Sciatic nerve (tissue), 2 donors: ENCODE data around the gene TGFA. TPM values are rescaled to one million over a fixed set of nuclear protein-coding genes. Genes with fewer than 3 reads are reported as not detected.

Experiments
- ATAC-seq: fragments of 200-7000 bp; cut with Tn5 transposase; one replicate; pipeline ENCODE4 v1.9.1; 2020; ENCODE audit warnings: mild to moderate bottlenecking, moderate library complexity
- DNase-seq: peaks from one replicate; pipeline ENCODE4 v3.0.0-alpha.2; 2020; ENCODE audit warnings: low spot score
- intact Hi-C: fragments of 100-400 bp; cut with DNase I; formaldehyde crosslinking; loops from one replicate; pipeline ENCODE4 v1.14.2; 2022
- total RNA-seq: library from RNA; stranded (reverse); fragmentation: NEBNext Ultra II Directional; extraction: Animal tissue kit (Norgen Biotek cat#: 25700); gene quantifications from one replicate; pipeline ENCODE4 v1.2.1, GENCODE V29; 2021
- donor health status: DM: no; HTN: no; CAD: no.
- donor health status: DM: no; HTN: no; CAD: no.

TGFA gene
- total RNA-seq, 1 donor from 2014 or later, result 11.8 TPM

DNA sequence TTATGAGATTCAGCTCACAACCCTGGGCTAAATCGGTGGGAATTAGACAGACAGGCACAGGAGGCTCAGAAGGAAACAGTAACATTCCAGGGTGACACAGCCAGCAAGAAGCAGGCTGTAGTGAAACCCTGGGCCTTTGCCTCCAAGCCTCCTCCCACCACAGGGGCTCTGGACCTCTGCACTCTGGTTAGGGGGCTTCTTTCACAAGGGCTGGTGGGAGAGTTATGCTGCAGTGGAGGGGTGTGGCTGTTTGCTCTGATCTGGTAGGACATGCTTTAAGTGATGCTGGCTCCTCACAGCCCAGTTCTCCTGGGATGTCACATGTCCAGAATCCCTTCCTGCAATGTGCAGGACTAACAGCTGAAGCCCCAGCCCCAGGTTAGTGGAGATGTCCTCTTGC, 109.9 kb downstream of the TGFA start:
- DNase-seq (no peak), ATAC-seq (no peak)
- intact Hi-C loops, result no loop called here

DNA sequence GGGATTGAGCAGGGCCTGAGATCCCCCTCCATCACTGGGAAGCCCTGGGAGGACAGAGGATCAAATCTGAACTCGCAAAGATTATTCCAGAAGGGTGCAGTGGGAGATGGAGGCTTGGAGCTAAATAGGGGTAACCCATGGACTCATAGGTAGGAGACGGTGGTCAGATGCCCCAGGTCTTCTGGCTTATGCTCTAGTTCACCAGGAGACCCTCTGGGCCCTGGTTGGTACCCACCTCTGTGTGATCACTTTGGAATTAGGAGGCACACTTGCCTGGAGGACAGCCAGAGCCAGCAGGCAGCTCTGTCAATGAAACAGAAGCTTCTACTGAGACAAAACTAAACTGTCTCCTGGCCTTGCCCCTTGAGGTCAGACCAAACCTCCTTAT, 110.6 kb downstream of the TGFA start:
- intact Hi-C loops, result no loop called here
- DNase-seq, result no peak
- ATAC-seq, result no peak

DNA sequence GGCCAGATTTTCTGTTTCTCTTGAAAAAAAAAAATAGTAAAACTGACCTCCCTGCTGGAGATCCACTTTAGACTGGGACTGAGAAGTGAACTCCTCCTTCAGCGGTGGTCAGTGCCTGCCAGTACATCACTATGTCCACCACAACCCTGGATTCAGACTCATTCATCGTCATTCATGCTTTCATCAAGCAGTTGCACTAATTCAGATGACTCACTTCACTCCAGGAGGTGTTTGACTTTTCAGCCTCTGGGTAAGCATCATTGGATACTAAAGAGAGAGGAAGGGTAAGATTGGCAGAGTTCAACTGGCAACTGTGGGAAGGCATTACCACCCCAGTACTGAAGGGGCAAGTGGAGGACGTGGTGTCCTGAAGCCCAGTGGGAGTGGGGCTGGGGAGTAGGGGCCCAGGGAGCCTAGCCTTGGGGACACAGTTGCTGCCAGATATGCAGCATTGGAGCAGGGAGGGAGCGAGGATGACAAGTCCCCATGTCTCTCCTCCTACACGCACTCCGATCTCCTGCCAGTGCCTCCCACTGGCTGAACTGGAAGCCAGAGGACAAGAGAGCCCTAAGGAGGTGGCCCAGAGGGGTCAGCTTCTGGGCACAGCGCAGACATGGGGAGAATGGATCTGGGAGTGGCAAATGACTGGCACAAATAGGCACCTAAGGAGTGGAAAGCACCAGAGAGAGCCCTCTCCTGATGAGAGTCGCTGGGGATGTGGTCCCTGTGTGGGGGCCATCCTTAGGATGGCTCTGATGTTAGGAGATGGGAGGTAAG, 111.1 kb downstream of the TGFA start:
- intact Hi-C loops, result no loop called here
- DNase-seq, result no peak
- no peak for ATAC-seq

DNA sequence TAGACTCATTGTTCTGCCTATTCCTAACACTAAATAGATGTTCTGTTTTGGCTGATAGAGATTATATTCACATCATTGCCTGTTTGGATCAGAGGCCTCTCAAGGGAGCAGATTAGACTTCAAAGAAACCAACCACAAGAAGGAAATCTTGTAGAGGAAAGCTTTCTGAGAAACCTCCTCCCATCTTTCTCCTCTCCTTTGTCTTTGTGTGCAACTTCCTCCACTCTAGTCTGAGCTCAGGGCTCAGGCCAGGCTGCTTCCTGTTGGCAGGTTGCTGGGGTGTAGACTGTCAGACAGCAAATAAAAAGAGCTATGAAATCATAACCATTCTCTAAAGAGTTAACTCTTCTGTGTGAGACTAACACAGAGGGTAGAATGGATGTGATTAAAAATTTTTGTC, 113.0 kb downstream of the TGFA start:
- ATAC-seq, result no peak
- no peak for DNase-seq
- intact Hi-C loops, result no loop called here

DNA sequence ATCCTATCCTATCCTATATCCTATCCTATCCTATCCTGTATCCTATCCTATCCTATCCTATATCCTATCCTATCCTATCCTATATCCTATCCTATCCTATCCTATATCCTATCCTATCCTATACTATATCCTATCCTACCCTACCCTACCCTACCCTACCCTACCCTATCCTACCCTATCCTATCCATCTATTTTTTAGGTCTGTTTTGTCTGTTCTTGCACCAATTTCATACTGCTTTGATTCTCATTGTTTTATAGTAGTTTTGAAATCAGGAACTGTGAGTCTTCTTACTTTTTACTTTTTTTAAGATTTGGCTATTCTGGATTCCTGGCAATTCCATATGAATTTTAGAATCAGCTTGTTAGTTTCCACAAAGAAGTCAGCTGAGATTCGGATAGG, 118.5 kb downstream of the TGFA start:
- DNase-seq (no peak), ATAC-seq (no peak)
- intact Hi-C loops, result no loop called here

DNA sequence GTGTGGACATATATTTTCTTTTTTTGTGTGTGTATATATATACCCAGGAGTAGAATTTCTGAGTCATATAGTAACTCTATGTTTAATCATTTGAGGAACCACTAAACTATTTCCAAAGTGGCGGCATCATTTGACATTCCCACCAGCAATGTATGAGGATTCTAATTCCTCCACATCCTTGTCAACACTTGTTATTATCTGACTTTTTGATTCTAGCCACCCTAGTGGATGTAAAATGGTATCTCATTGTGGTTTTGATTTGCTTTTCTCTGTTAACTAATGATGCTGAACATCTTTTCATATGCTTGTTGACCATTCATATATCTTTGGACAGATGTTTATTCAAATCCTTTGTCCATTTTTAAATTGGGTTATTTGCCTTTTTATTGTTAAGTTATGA, 120.3 kb downstream of the TGFA start:
- DNase-seq (no peak), ATAC-seq (no peak)
- intact Hi-C loops, result no loop called here

DNA sequence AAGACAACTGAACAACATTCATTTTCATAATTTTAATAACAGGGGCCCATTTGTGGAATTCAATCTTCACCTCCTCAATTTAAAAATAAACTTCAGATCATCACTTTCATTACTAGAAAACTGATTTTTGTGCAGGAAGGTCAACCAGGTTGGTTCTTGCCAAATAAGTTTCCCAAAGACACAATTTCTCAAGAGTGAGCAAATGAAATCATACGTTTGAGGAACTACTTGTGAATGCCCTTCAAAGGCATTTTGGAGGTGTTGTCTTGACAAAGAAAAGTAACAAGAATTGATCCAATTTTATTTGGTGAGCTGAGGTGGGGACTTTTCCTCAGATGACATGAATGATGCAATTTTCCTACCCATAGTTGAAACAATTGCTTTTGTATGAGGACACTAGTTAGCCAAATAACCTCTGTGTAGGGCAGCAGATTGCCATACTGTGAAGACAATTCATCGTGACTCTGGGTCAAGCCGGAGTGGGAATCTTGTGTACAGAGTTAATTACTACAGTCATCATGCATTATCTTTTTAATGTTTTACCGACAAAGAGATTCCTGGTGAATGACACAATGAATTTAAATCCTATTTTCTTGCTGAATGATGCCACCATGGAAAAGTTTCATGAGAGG, 121.8 kb downstream of the TGFA start:
- intact Hi-C loops, result no loop called here
- DNase-seq (no peak), ATAC-seq (no peak)

DNA sequence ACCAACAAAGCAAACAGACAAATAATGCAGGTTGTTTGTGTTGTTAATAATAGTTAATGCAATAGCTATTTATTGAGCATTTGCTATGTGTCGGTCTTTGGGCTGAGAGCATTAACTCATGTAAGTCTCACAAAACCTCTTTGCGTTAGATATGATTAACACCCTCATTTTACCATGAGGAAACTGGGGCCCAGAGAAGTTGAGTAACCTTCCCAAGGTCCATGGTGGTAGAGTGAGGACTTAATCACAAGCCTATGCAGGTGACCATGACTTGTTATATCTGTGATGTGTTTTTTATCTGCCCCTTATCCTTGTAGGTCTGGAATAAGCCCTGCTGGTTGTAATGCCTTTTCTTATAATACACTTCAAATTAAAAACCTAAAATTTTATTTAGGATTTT, 127.3 kb downstream of the TGFA start:
- intact Hi-C loops, result no loop called here
- ATAC-seq (no peak), DNase-seq (no peak)

DNA sequence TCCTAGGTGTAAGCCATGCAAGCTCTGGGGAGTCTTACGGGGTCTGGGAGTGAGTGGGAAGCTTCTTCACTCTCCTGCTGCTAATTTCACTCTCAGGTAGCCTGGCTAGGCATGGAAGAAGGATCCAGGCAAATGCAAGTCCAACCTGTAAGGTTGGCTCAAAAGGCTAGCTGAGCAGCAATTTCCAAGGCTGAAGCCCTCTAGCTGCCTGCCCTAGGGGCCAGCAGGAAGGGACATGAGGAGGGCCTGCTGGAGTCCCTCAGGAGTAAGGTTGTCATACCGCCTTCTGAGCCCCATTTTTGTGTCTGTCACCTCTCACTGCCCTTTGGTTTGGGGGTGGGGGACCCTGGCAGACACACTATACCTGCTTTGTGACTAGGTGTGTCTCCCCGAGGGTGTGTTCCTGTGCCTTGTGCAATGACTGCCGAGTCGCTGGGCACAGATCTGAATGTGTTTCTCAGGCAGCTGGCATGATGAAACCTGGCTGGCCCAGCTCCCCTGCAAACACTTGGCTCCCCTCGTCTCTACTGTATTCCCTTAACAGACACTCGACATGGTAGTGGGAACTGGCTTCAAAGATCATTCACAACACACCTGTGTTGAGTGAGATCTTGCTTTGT, 127.8 kb downstream of the TGFA start:
- intact Hi-C loops, result no loop called here

DNA sequence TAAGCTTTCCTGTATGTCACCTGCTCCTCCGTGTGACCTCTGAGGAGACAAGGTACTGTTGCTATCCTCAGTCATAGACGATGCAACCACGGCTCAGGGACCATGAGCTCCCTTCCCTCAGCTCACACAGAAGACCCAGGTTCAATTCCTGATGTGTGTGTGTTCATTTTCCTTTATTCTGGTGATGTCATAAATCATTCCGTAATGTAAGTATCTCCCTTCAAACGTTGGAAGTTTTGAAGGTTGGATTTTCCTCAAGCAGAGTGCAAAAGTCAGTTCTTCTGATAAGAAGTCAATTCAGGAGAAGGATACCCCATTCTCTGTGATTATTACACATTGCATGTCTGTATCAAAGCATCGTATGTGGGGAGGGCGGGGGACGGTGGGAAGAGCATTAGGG, 132.9 kb downstream of the TGFA start:
- DNase-seq (no peak), ATAC-seq (no peak)
- intact Hi-C loops, result no loop called here

More for the DNA sequence above, 127.8 kb downstream of the TGFA start:
- DNase-seq, result no peak
- no peak for ATAC-seq

DNA sequence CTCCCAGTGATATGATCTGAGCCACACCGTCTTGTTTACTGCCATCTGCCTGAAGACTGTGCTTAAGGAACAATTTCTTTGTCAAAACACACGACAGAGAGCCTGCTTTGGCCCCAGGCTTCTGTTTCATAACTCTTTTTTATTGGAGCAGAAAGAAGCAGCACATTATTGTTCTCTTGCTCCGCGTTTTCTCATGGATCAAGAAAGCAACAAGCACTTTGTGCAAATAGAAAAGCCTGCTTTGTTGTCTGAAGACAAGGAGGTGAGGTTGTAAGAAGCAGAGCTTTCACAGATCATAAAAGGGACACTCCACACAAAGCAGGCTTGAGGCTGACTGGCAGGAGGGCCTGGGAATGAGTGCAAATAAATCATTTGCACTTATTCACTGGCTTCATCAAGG, 133.5 kb downstream of the TGFA start:
- intact Hi-C loops, result no loop called here
- ATAC-seq (no peak), DNase-seq (no peak)

DNA sequence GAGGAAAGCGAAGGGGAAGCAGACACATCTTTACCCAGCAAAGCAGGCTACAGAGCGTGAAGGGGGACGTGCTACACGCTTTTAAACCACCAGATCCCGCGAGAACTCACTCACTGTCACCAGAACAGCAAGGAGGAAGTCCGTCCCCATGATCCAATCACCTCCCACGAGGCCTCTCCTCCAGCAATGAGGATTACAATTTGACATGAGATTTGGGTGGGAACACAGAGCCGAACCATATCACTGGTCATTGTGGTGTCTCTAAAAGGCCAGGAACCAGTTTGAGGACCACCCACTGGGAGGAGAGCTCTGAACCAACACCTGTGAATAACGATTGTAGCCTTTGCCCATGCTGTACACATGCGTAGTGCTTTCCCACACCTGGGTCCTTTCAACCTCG, 135.1 kb downstream of the TGFA start:
- no peak for ATAC-seq
- no peak for DNase-seq
- intact Hi-C loops, result no loop called here

DNA sequence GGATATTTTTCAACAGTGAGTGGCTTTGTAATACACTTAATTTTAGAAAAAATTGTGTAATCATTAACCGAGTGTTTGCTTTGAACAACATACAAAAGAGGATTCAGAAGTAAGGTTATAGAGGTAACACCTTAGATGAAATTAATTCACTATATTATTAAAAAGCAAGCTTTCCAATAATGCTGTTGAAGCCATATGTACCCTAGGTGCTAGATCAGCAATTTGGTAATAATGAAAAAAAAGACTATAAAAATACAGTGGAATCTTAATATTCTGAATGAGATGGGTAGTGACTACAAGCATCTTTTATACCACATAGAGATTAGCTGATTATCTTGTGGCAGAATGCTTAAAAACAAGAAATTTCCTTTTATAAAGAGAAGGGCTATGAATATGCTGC, 136.6 kb downstream of the TGFA start:
- no peak for DNase-seq
- ATAC-seq, result no peak
- intact Hi-C loops, result no loop called here

DNA sequence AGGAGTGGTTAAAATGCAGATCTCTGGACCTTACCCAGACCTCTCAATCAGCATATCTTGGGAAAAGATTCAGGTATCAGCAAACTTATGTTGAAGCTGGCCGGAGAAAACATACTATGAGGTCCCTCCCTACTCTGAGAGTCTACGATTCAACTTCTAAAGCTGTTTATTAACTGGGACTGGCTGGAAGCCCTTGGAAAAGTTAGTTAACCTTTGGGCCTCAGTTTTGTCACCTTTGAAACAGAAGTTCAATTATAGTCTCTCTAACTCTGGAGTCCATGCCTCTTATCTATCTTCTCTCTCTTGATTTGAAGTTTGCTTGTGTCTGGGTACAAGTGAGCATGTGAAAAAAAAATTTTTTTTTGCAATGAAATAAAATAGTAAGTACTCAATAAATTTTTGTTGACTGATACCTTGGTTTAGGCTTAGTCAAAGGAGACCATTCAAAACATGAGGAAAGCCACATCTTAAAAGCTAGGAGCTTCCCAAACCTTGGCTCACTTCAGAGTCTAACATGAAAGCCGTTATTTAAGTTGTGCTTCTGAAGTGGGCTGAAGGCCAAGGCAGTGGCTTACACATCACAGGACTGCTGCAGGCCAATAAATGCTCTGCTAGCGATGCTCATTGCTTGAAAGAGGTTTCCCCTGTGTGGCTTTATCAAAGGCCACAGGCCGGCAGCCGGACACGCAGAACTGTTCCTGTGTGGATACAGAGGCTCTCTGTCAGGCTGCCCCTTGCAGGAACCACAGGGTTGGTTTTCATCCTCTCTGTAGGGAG, 141.1 kb downstream of the TGFA start:
- ATAC-seq (no peak), DNase-seq (no peak)
- intact Hi-C loops, result no loop called here

DNA sequence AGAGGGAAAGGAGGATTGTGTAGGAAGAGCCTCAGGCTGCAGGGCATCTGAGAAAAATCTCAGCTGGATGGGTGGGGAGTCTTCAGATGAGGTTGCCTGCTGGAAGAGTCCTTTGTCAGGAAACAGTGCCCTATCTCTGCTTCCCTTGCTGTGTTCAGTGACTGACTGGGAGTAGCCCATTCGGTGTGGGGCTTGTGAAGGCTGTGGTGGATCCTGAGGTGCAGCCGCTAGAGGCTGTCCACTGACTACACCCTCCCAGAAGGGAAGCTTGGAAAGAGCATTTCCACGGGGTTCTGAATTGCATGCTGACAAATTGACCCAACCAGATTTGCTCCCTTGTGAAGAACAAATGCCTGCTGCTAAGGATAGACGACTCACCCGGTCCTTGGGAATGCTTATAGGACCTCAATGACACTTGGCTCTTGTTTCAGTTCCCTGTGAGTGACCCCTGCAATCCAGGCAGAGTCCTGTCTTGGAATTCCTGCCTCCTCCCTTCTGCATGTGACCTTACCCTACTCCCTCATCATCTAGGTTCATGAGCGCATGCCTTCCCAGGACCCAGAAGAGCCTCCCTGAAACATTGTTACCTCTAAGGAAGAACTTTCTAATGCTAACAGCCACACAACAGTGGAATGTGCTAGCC, 142.0 kb downstream of the TGFA start:
- ATAC-seq (no peak), DNase-seq (no peak)
- intact Hi-C loops, result no loop called here

DNA sequence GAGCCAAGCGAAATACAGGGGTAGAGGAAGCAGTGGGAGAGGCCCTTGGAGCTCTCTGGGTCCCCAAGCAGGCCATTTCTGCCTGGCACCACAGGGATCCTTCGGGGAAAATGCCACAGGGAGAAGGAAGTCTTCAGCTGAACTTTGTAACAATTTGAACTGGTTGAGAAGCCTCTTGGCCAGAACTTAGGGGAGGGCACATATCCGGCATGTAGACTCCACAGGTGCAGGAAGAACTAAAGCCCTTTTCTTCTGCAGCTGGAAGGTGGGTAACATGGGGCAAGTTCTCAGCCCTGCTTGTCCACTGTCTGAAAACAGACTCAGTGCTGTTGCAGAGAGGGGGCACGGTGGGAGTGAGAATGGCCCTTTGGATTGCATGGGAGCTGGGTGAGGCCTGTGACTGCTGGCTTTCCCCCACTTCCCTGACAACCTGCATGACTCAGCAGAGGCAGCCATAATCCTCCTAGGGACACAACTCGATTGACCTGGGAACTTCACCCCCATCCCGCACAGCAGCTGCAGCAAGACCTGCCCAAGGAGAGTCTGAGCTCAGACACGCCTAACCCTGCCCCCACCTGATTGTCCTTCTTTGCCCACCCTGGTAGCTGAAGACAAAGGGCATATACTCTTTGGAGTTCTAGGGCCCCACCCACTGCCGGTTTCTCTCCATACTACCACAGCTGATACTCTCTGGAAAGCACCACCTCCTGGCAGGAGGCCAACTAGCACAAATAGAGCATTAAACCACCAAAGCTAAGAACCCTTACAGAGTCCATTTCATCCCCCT, 150.2 kb downstream of the TGFA start:
- DNase-seq (no peak), ATAC-seq (no peak)
- intact Hi-C loops, result no loop called here

DNA sequence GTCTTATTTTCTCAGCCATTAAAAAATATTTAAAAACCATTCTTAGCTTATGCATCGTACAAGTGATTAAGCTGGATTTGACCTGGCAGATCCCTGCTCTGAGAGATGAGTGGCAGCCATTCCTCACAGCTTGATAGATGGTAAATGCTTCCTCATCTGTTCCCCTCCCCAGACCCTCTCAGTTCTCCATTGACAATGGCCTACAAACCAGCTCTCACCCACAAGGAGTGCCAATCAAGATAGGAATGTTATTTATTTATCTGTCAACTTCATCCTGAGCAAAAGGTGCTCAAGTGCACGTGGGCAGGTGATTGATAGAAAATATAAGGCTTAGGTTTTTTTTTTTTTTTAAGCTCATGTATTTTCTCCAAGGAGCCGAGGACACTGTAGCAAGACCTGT, 153.1 kb downstream of the TGFA start:
- intact Hi-C loops, result no loop called here
- DNase-seq (no peak), ATAC-seq (no peak)

DNA sequence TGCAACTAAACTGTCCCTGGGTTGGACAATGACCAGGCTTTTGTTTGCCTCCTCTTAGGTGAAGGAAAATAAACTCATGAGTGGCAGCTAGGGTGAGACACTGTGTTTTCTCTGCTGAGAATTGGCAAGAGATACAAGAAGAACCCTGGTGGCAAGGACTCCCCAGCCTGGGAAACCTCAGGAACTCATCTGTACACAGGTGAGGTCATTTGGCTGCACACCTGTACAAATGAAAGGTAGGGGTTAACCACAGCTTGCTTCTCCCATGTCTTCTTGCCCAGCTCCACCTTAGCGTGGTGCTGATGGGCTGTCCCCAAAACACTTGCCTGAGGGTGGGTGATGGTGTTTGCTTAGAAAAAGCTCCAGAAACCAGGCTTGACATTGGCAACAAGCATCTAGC, 154.6 kb downstream of the TGFA start:
- intact Hi-C loops, result no loop called here
- DNase-seq (no peak), ATAC-seq (no peak)
